Subcutaneous adipose tissue (tissue), 4 donors: Measurements from ENCODE around the gene PTPRD. TPM values are rescaled to one million over a fixed set of nuclear protein-coding genes. Genes with fewer than 3 reads are reported as not detected.

Experiments used
- CTCF ChIP-seq: fragments of 450-650 bp; IDR thresholded peaks from one replicate; pipeline ENCODE4 v1.5.1; 2016; ENCODE audit warnings: low read depth, mild to moderate bottlenecking, control low read depth, antibody characterized with exemption, moderate library complexity
- total RNA-seq, 4 donors: library from RNA; depleted of rRNA; stranded (reverse); fragments of >200 nt; gene quantifications; one replicate each; pipeline ENCODE4 v1.1.0, GENCODE V29; 2016

Gene PTPRD
- total RNA-seq, 4 donors from 2014 or later = 5.1 to 17.3 (median 12.1) TPM

DNA sequence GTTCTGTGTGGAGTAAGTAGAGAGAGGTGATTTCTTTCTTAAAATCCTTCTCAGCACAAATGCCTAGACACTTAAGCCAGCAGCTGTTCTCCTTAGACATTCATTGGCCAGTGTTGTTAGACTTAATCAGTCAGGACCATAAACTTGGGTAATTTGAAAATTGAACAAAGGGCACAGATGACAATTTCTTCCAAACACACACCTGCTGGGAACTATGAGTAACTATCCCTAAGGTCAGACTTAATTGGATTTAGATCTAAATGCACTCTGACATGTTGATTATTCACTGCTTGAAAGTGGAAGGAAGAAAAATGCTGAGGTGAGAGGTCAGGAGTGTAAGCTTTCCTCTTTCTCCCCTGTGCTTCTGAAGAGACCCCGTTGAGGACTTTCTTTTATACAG lies 1729.5 kb downstream of the PTPRD start:
- no peak for TF ChIP-seq CTCF

- no peak for TF ChIP-seq CTCF
Measured at GRCh38 chr9:8880060-8880459, 1732.7 kb downstream of the PTPRD start.

DNA sequence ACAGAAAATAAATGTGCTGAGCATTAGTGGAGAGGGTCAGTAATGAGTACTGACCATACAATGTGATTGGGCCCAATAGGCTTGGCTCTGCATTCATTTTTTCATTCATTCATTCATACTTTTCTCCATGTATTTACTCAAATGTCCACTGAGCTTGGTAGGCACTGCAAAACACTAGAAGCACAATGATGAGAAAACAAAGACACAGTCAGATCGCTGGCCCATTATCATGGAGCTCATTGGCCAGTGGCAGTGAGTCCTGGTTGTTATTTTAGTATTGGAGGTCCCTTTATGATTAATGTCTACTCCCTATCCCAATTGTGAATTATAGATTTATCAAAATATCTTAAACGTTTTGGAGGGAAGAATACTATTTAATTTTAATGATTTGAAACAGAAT lies 1733.5 kb downstream of the PTPRD start:
- no peak for TF ChIP-seq CTCF

- TF ChIP-seq CTCF = no peak
Measured at GRCh38 chr9:8877753-8878494, 1734.9 kb downstream of the PTPRD start.

- no peak for TF ChIP-seq CTCF
Measured at GRCh38 chr9:8876303-8876702, 1736.5 kb downstream of the PTPRD start.

DNA sequence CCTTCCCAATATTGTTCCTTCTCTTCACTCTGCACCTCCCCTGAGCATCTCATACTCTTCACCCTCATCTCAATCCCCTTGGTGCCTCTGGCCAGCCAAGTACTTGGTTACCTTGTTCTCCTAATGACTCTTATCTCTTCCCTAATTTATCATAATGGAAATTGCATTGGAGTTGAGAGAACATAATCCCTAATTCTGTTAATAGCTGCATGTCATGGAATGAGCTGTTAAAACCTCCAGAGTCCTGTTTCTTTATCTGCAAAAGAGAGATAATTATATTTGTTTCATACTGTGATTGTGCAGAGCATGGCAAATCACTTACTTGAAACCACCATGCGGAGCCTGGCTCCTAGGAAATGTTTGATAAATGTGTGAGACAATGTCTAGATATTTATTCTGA lies 1738.3 kb downstream of the PTPRD start:
- no peak for TF ChIP-seq CTCF

DNA sequence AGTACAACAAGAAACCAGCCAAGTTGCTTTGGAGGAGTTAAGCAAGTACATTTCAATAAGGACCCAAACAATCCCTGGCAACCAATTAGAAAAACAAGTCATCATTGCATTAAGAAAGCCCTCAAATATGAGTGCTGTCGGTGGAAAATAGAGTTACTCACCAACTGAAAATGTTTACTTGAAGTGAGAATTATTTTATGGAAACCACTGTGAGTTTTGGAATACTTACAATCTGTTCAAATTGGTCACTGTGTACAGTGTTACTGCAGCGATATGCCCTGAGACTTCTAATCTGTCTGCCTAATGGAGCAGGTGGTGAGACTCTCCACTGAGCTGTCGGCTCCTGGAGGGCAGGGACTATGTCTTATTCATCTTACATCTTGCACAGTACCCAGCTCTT lies 1740.0 kb downstream of the PTPRD start:
- TF ChIP-seq CTCF = no peak
